Fibroblast of pulmonary artery (primary cell): ENCODE results near the gene CACNB2.

Experiments used
- DNase-seq: peaks from one replicate; pipeline ENCODE4 v3.0.0-alpha.2; 2010; ENCODE audit warnings: low read depth
- H3K4me3 ChIP-seq: replicated peaks from 2 replicates; pipeline ENCODE4 v1.5.1; 2011; ENCODE audit warnings: low read depth, mild to moderate bottlenecking, control low read depth, low read length, moderate library complexity
- TF ChIP-seq, protein P1 (sequence below): IDR thresholded peaks from 2 replicates; pipeline ENCODE4 v1.5.1; 2011; ENCODE audit warnings: mild to moderate bottlenecking, control low read depth, low read length, inconsistent platforms; ENCODE audit errors: missing control alignments

Gene CACNB2

DNA sequence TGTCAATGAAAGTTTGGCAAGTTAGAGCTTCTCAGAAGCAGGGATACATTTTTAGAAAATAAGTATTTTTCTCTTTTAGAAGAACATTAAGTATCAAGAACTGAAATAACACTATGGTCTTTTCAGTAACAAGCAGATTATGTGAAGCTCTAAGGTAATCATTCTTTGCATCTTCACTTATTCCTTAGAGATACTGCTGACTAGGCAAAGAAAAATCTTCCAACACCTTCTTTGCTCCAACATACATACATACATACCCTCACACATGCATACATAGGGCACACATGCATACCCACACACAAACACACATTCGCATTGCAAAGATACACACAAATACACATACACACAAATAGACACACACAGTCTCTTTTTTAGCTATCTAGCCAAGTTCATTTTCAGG, 37.8 kb upstream of the CACNB2 start:
- H3K4me3 ChIP-seq: no peak overlapping the region
- TF ChIP-seq, protein P1, sequence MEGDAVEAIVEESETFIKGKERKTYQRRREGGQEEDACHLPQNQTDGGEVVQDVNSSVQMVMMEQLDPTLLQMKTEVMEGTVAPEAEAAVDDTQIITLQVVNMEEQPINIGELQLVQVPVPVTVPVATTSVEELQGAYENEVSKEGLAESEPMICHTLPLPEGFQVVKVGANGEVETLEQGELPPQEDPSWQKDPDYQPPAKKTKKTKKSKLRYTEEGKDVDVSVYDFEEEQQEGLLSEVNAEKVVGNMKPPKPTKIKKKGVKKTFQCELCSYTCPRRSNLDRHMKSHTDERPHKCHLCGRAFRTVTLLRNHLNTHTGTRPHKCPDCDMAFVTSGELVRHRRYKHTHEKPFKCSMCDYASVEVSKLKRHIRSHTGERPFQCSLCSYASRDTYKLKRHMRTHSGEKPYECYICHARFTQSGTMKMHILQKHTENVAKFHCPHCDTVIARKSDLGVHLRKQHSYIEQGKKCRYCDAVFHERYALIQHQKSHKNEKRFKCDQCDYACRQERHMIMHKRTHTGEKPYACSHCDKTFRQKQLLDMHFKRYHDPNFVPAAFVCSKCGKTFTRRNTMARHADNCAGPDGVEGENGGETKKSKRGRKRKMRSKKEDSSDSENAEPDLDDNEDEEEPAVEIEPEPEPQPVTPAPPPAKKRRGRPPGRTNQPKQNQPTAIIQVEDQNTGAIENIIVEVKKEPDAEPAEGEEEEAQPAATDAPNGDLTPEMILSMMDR: no peak
- no peak for DNase-seq

DNA sequence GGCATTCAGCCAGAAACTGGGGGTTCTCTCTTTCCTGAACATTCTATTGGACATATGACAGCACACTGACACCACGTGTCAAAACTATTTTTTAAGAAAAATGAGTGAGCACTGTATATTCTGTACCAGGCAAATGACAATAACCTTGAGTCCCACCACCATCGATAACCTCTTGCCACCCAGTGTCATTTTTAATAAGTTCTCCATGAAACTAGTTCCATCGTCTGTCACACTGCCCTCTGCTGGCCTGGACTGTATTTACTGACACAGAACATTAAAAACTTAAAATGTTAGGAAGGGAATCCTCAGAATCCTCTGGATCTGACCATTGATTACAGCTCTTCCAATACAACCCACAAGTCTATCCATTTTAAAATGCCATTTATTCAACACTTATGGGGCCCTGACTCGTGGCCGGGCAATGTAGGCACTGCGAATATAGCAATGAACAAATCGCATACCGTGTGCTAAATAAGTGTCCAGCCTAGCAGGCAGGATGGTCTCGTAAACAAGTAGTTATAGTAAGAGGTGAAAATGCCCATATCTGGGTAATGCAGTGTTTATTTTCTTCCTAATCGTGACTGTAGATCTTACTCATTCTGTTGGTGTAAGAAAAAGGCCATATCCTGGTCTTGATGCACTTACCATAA, 35.9 kb upstream of the CACNB2 start:
- H3K4me3 ChIP-seq: no peak overlapping the region
- DNase-seq: peak; percentile 60
- TF ChIP-seq, protein P1: peak; percentile 70

DNA sequence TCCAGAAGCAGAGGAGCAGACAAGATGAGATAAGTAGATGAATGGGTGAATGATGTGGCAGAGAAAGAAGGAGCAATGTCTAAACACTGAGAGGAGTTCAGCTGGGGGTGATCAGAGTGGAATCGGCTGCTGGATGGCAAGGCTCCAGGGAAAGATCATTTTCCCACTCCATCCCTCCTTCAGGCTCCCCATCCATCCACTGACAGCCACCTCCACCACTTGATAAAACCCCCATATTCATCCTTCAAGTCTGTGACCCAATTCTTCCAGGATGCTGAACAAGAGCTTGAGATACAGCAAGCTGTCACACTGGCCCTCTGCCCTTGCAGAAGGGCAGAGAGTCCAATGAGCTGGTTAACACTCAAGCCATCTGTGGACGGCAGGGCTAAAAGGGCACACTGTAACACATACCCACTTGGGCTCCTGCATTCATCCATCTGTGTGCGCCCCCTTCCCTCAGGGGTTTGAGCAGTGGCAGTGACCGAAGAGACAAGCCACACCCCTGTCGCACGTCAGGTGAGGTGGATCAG, 30.8 kb upstream of the CACNB2 start:
- no peak overlapping the region for H3K4me3 ChIP-seq
- no peak for DNase-seq
- TF ChIP-seq, protein P1: no peak

DNA sequence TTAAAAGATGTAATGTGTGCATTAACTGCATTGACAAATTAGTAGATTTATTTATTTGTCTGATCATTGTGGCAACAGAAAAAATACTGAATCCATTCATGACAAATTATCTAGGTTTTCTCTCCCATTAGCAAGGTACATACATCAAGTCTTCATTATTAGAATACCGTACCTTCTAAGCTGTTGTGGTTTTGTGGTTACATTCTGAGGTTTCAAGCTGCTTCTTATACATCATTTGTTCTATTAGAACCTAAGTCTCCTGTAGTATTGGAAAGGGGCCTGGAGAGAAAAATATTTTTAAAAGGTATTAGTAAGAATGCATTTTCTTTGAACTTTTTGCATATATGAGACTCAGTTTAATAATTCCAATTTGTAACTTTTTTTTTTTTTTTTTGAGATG, 26.3 kb upstream of the CACNB2 start:
- no peak for DNase-seq
- H3K4me3 ChIP-seq: no peak overlapping the region
- TF ChIP-seq, protein P1: no peak

DNA sequence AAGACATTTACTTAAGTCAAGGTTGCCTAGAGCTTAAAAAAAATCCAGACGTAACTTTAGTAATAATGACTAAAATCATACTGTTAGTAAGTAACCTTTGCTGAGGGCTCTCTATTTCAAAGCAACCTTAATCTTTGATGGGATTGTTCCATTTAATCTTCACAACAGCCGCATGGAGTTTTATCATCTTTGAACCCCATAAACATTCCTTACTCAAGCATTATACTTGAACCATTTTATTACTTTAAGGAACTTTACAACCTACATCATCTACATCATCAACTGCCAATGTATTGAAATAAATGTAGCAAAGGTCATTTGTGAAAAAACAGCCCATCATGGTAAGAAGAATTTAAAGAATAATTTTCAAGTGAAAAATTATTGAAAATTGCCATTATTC, 22.9 kb upstream of the CACNB2 start:
- DNase-seq: no peak
- no peak overlapping the region for H3K4me3 ChIP-seq
- TF ChIP-seq, protein P1: no peak

DNA sequence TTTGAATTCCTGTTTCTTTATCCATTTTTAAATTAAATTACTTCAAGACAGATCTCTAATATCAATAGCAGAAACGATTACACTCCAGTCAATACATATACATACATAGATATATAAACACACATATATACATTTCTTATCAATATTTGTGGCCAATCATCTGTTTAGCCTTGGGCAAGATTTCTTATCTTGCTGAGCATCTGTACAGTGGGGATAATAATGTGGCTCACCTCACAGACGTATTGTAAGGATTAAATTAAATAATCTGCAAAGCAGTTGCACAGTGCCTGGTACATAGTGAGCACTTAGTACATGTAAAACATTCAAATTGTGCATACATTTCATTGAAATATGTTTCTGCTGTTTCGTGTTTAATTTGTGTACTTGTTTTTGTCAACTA, 17.5 kb upstream of the CACNB2 start:
- no peak overlapping the region for H3K4me3 ChIP-seq
- TF ChIP-seq, protein P1: no peak
- no peak for DNase-seq

DNA sequence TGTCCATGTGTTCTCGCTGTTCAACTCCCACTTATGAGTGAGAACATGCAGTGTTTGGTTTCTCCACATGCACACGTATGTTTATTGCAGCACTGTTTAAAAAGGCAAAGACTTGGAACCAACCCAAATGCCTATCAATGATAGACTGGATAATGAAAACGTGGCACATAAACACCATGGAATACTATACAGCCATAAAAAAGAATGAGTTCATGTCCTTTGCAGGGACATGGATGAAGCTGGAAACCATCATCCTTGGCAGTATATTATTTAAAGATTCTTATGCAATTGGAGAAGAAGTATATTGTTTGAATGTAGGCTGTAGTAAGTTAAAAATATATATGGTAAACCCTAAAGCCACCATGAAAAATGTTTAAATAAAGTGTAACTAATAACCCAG, 7.2 kb upstream of the CACNB2 start:
- no peak for DNase-seq
- TF ChIP-seq, protein P1: no peak
- no peak overlapping the region for H3K4me3 ChIP-seq
